OCI-LY7 (cell line): ENCODE measurements around the gene BMI1.

Experiments
- CTCF ChIP-seq: fragments of 200-600 bp; sonication (generic); conservative IDR thresholded peaks from 2 replicates; pipeline ENCODE4 v1.5.1; 2014; ENCODE audit warnings: mild to moderate bottlenecking, antibody characterized with exemption, low read length, moderate library complexity, mixed read lengths
- EZH2phosphoT487 ChIP-seq: fragments of 200-600 bp; sonication (generic); IDR thresholded peaks from 2 replicates; pipeline ENCODE4 v1.6.1; 2018; ENCODE audit warnings: low read depth, borderline replicate concordance, mild to moderate bottlenecking, mixed run types, antibody characterized with exemption, low read length, moderate library complexity, mixed read lengths

GRCh38 chr10:22303461-22303860 is 17.4 kb upstream of the BMI1 start:
- TF ChIP-seq CTCF (no peak), EZH2phosphoT487 (no peak)
